ENCODE results near the gene PALM.
A peak's percentile ranks its signal among the peaks of the same experiment; 100 is the strongest.

The PALM gene

DNA sequence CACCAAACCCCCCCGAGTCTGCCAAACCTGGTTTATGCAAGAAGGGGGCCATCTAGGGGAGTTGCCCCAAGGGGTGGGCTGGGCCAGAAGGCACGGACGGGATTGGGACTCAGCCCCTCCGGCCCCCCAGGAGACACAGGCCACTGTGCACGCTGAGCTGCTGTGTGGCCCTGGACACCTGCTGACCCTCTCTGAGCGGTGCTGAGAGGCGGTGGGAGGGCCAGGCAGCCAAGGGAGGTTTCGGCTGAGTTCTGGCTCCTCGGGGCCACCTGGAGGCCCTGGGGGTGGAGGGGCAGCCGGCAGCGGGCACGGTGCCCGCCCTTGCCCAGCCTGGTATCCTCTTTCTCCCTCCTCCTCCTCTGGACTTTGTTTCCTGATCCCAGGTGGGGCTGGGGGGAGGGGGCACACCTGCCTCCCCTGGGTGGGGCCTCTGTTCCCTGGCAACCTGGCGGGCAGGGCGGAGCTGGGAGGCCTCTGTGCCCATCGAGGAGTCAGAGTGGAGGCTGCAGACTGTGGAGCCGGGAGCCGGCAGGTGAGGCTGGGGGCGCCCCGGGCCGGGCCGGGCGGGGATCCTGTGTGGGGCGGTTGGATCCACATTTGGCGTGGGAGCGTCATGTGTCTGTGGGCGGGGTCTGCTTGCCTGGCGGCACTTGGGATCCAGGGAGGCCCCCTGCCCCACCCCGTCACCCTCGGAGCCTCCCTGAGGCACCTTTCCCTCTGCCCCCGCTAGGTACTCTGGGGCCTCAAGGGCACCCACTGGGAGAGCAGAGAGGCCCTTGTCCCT is 42.1 kb downstream of the PALM start, which contains the start of gene MISP:
TSS of gene MISP (plus strand) at position 473 of the 784 bp plus-strand sequence. CDS start 5,835 bp downstream, outside the sequence.
- no peak for DNase-seq (ENCODE audit: low spot score)
- FAIRE-seq, result no peak

DNA sequence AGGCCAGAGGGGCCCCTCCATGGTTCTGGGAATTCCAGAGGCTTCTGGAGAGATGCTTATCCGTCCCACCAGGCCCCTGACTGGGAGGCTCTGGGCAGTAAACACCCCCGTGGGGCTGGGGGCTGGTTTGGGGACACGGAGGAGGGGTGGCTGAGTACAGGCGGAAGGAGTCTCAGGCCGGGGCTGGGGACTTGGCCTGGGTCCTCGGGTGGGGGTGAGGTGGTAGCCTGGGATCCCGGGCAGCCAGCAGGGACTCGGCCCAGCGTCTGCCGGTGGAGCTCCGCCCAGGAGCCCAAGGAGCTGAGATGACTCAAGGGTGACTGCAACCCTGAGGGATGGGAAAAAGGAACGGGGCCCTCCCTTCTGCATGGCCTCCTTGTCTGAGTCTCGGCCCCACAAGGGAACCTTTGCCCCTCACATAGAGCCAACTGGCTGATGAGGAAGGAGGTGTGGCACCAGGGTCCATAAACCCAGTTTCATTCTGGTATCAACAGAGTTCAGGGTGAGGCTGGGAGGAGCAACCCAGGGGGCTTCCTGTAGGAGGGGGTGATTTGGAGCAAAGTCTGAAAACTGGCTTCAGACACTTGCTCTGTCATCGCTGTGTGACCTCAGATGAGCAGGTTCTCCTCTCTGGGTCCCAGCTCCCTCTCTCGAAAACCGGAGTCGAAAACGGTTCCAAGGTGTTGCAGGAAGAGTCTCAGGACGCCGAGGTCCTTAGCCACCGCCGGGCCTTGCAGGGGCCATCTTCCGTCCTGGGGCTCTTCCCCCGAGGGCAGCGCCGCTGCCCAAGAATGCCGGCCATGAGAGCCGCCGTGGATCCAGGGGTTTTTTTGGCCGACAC is 43.0 kb downstream of the PALM start:
- FAIRE-seq (peak; percentile 83), DNase-seq (ENCODE audit: low spot score) (peak; percentile 83)

DNA sequence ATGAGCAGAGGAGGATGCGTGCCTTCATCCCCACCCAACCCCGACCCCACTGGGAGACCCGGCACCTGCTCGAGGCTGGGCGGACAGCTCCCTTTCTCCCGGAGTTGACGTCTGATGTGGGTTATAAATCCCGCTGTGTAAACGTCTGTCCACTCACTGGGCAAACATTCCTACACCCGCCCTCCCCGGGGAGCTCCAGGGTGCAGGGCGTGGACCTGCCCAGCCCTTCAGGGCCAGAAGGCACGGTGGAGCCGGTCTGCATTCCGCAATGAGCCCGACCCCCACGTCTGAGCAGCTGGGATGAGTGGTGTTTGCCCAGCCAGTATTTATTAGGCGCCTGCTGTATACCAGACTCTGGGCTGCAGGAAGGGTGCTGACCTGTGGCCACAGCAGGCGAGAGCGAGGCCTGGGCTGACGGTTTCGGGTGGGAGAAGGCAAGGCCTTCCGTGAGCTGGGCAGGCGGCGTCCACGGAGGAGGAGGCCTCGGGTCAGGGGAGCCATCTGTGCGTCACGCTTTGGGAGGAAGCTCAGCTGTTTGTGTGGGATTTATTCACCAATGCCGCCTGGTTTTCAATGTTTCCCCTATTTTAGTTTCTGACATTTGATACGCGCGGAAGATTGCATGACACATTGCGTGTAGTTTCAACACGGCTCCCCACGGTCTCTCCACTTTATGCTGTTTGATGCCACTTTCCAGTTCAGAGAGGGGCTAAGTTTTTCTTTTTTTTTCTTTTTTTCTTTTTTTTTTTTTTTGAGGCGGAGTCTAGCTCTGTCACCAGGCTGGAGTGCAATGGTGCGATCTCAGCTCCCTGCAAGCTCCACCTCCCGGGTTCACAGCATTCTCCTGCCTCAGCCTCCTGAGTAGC is 44.1 kb downstream of the PALM start:
- DNase-seq (ENCODE audit: low spot score) (peak; percentile 92), FAIRE-seq (peak; percentile 56)

DNA sequence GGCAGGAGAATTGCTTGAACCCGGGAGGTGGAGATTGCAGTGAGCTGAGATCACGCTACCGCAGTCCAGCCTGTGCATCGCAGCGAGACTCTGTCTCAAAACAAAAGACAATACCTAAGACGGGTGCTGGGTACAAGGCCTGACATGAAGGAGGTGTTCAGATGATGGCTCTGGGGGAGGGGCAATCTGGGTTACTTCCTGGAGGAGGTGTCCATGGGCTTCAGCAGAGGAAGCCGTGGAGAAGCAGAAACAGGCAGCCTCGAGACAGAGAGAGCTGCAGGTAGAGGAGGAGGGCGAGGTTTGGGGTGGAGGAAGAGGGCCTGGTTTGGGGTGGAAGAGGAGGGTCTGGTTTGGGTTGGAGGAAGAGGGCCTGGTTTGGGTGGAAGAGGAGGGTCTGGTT is 45.8 kb downstream of the PALM start:
- DNase-seq (ENCODE audit: low spot score) (no peak), FAIRE-seq (no peak)

DNA sequence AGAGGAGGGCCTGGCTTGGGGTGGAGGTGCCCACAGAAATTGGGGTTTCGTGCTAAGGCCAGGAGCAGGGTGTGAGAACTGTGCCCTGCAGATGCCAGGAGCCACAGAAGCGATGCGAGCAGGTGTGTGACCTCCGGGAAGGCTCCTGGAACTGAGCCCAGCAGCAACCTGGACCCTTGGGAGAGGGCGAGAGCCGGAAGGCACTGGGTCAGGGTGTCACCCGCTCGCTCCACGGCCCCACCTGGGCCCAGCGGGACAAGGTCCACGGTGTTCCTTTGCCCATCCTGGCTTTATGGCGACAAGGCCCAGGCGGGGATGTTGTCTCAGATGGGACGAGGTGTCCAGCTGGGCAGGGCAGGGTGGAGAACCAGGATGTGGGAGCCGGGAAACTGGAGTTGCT is 46.3 kb downstream of the PALM start:
- no peak for DNase-seq (ENCODE audit: low spot score)
- FAIRE-seq, result no peak

DNA sequence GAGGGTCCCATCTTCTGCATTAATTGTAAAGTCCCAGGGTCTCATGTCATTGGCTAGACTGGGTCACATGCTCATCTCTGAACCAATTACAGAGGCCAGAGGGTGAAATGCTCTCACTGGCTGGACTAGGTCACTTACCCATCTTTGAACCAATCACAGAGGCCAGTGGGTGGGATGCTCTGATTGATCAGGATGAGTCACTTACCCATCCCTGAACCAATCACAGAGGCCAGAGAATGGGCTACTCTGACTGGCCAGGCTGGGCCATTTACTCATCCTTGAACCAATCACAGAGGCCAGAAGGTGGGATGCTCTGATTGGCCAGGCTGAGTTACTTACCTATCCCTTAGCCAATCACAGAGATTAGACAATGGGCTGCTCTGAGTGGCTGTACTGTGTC is 47.5 kb downstream of the PALM start:
- no peak for DNase-seq (ENCODE audit: low spot score)
- no peak for FAIRE-seq

DNA sequence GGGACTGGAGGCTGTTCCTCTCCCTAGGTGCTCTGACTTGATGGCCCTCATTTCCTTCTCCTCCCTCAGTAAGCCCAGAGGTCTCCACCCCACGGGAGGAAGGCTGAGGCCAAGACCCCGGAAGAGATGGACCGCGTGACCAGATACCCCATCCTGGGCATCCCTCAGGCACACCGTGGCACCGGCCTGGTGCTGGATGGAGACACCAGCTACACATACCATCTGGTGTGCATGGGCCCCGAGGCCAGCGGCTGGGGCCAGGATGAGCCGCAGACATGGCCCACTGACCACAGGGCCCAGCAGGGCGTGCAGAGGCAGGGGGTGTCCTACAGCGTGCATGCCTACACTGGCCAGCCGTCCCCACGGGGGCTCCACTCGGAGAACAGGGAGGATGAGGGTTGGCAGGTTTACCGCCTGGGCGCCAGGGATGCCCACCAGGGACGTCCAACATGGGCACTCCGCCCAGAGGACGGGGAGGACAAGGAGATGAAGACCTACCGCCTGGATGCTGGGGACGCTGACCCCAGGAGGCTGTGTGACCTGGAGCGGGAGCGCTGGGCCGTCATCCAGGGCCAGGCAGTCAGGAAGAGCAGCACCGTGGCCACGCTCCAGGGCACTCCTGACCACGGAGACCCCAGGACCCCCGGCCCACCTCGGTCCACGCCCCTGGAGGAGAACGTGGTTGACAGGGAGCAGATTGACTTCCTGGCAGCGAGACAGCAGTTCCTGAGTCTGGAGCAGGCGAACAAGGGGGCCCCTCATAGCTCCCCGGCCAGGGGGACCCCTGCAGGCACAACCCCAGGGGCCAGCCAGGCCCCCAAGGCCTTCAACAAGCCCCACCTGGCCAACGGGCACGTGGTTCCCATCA is 48.3 kb downstream of the PALM start:
- no peak for FAIRE-seq

DNA sequence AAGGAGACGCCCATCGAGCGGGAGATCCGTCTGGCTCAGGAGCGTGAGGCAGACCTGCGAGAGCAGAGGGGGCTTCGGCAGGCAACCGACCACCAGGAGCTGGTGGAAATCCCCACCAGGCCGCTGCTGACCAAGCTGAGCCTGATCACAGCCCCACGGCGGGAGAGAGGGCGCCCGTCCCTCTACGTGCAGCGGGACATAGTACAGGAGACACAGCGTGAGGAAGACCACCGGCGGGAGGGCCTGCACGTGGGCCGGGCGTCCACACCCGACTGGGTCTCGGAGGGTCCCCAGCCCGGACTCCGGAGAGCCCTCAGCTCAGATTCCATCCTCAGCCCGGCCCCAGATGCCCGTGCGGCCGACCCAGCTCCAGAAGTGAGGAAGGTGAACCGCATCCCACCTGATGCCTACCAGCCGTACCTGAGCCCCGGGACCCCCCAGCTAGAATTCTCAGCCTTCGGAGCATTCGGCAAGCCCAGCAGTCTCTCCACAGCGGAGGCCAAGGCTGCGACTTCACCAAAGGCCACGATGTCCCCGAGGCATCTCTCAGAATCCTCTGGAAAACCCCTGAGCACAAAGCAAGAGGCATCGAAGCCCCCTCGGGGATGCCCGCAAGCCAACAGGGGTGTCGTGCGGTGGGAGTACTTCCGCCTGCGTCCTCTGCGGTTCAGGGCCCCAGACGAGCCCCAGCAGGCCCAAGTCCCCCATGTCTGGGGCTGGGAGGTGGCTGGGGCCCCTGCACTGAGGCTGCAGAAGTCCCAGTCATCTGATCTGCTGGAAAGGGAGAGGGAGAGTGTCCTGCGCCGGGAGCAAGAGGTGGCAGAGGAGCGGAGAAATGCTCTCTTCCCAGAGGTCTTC is 49.3 kb downstream of the PALM start:
- no peak for DNase-seq (ENCODE audit: low spot score)
- FAIRE-seq, result no peak

More for the DNA sequence above, 48.3 kb downstream of the PALM start:
- no peak for DNase-seq (ENCODE audit: low spot score)

DNA sequence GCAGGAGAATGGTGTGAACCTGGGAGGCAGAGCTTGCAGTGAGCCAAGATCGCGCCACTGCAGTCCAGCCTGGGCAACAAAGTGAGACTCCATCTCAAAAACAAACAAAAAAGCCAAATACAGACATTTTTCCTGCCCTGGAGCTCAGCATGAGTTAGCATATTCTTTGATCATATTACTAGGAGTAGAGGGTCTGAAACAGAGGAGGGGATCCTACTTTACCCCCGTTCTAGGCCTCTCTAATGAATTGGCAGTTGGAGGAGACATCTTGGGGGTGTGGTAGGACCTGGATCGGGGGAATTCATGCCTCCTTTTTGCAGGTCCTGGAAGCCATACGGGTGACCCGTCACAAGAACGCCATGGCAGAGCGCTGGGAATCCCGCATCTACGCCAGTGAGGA is 54.4 kb downstream of the PALM start:
- FAIRE-seq (no peak), DNase-seq (ENCODE audit: low spot score) (no peak)

DNA sequence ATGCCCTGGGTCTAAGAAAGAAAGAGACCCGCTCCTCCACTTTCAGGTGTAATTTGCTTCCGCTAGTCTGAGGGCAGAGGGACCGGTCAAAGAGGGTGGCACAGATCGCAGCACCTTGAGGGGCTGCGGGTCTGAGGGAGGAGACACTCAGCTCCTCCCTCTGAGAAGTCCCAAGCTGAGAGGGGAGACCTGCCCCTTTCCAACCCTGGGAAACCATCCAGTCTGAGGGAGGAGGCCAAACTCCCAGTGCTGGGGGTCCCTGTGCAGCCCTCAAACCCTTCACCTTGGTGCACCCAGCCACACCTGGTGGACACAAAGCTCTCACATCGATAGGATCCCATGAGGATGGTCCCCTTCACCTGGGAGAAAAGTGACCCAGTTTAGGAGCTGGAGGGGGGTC is 55.1 kb downstream of the PALM start:
- DNase-seq (ENCODE audit: low spot score) (no peak), FAIRE-seq (no peak)

DNA sequence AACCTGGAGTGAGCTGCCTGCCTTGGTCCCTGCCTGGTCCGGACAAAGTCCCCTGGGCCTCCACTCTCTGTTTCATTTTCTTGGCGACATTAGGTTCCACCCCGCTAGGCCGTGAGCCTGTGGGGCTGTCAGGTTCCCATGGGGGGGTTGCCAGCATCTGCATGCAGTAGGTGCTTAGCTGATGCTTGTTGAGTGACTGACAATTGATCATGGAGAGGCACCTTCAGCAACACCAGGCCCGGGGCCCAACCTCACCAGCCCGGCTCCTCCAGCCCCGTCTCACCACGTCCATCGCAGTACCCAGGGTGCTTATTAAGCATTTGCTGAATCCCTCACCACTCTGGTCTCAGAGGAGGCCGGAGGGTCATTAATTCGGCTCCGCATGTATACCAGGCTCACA is 55.6 kb downstream of the PALM start:
- FAIRE-seq, result no peak
- no peak for DNase-seq (ENCODE audit: low spot score)

DNA sequence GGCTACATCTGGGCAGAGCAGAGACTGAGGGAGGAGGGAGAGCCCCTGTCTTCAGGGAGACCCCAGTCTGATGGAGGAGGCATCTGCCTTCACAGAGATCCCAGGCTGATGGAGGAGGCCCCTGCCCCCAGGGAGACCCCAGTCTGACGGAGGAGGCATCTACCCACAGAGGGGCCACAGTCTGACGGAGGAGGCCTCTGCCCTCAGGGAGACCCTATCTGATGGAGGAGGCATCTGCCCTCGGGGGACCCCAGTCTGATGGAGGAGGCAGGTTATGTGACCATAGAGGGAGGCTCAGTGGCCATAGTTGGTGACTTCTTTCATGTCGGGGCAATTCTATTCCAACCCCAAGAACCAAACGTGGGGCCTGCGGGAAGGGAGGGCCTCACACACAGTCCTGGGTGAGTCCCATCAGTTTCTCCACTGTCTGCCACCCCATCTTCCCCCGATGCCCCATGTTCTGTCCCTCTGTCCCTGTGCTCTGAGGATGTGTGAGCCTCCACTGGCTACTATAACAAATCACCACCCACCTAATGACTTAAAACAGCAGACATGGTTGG is 56.5 kb downstream of the PALM start:
- FAIRE-seq (no peak), DNase-seq (ENCODE audit: low spot score) (no peak)

DNA sequence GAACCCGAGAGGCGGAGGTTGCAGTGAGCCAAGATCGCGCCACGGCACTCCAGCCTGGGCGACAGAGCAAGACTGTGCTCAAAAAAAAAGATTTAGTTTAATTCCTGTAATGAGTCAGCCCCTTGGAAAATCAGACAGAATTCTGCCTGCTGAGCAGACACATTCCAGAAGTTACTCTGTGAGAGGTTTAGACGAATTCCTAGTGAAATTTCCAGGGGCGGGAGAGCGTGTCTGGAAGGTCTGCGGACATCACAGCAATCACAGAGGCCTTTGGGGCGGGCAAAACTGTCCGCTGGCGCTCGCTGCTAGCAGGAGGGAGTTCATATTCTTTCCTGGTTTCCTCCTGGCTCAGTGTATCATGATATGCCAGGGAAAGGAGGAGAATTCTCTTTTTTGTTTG is 59.7 kb downstream of the PALM start:
- DNase-seq (ENCODE audit: low spot score) (peak; percentile 89), FAIRE-seq (peak; percentile 93)

DNA sequence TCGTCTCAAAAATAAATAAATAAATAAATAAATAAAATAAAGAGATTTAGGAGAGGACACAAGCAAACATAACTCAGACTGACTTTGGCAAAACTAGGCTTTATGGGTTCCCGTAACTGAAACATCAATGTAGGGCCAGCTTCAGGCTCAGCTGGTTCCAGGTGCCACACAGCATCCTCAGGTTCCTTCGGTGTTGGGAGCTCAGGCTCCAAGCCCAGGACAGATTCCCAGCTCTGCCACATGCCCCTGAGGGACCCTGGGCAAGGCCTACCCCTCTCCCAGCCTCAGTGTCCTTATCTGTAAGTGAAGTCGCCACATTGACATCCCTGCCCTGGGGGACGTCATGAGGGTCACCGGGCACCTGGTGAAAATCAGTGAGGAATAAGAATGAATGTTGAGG is 60.9 kb downstream of the PALM start:
- DNase-seq (ENCODE audit: low spot score) (no peak), FAIRE-seq (no peak)

DNA sequence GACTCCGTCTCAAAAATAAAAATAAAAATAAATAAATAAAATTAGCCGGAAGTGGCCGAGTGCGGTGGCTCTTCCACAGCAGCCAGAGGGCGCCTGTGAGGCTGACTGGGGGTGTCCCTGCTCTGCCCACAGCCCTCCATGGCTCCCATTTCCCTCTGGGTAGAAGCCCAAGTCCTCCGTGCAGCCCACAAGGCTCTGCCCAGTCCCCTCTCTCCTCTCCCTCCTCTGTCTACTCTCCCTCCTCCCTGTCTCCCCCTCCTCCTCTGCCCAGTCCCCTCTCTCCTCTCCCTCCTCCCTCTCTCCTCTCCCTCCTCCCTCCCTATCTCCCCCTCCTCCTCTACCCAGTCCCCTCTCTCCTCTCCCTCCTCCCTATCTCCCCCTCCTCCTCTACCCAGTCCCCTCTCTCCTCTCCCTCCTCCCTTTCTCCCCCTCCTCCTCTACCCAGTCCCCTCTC is 62.6 kb downstream of the PALM start:
- DNase-seq (ENCODE audit: low spot score), result no peak
- no peak for FAIRE-seq

DNA sequence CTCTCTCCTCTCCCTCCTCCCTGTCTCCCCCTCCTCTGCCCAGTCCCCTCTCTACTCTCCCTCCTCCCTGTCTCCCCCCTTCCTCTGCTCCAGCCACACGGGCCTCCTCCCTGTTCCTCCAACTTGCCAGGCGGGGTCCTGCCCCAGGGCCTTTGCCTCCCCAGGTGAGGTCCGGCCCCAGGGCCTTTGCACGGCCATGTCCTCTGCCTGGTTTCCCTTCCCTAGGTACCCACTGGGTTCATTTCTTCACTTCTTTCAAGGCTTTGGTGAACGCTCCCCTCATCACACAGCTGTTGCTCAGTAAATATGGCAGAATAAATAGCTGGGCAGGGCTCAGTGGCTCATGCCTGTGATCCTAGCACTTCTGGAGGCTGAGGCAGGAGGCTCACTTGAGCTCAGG is 63.3 kb downstream of the PALM start:
- FAIRE-seq, result no peak

DNA sequence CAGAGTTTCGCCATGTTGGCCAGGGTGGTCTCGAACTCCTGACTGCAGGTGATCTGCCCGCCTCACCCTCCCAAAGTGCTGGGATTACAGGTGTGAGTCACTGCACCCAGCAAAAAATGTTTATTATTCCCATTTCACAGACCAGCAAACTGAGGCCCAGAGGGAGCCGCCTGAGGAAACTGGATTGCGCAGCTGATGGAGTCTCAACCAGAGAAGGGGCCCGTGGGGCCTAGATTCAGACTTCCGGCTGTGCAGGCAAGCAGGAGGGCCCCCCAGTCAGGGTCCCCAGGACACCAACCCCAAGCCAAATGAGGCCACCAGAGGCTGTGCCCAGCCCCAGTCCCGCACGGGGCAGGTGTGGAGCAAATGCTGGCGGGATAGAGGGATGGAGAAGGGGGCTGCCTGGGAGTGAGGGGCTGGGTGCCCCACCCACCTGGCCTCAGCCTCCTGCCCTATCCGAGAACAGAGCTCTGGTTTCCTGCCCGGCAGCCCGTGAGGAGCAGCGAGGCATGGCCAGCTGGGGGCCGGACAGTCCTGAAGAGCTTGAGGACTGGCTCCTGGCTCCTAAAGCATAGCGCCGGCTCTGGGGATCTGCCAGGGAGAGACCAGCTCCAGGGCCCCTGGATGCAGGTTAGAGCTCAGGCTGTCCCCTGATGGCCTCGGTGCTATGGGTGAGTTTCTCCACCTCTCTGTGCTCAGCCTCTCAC is 64.1 kb downstream of the PALM start:
- no peak for FAIRE-seq
- DNase-seq (ENCODE audit: low spot score), result peak; percentile 27

More for the DNA sequence above, 63.3 kb downstream of the PALM start:
- DNase-seq (ENCODE audit: low spot score), result no peak

DNA sequence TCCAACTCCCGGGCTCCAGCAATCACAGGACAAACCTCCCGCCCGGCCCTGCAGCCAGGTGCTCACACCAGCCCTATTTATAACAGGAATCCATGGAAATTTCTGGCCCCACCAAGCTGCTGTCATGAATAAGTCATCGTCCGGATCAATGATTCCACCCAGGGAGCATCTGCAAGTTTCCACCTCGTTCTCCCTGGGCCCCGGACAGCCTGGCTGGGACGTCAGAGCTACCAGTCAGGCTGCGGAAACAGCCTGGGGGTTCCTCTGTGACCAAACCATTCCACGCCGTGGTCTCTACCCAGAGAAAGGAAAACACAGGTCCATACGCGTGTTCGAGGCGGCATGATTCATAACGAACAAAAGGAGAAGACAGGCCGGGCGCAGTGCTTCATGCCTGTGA is 67.8 kb downstream of the PALM start:
- DNase-seq (ENCODE audit: low spot score) (no peak), FAIRE-seq (no peak)

Measured in RCC 7860 (cell line).